ENCODE measurements around the gene KCNIP2. TPM values are rescaled to one million over a fixed set of nuclear protein-coding genes. Genes with fewer than 3 reads are reported as not detected.
A peak's percentile ranks its signal among the peaks of the same experiment; 100 is the strongest.

KCNIP2 gene
- 1 to 10 TPM in 1 of 4 donors, under 1 TPM in 2, not detected in 1; 0.33 to 2.4 (median 0.39) TPM for total RNA-seq

- Histone ChIP-seq H3K27ac (no peak within 1 kb of the TSS), H3K4me1 (peaks cover 21 to 39% of the 10 kb centered on the region in 2 donors), H3K9me3 (no peaks in the 10 kb centered on the region), H3K36me3 (peaks cover 0 to 14% of the 10 kb centered on the region in 2 donors), H3K4me3 (peak within 1 kb of the TSS in 1 of 4 donors; percentile 13), H3K27me3 (no peaks in the 10 kb centered on the region)
- TF ChIP-seq CTCF (IDR thresholded peaks at IDR 0.05 in 4 of 5, conservative IDR thresholded peaks at IDR 0.05 in 1 of 5) (peak; percentile 22 to 50 (median 30)), POLR2A (IDR thresholded peaks at IDR 0.05) (no peak)
- no peak for DNase-seq
- in situ Hi-C loops (cut with MboI; ENCODE audit: low sequenced_read_pairs in 4 of 4), result loop anchor here in 1 of 4 donors (10.0 kb wide), 1 partner anchor 231 kb away; no protein-coding TSS in a partner anchor
- no peak for ATAC-seq
- intact Hi-C loops (cut with DNase I; ENCODE audit: low total_unique reads), result no loop called here
Observed at GRCh38 chr10:101843032-101844021, at the start of gene KCNIP2. Gene KCNIP2, minus strand, starts transcription at chr10:101843800. Its CDS starts 232 bp downstream, at chr10:101843568.

GRCh38 chr10:101892782-101893391, 49.3 kb upstream of the KCNIP2 start:
- intact Hi-C loops (cut with DNase I; ENCODE audit: low total_unique reads) (no loop called here), in situ Hi-C loops (cut with MboI; ENCODE audit: low sequenced_read_pairs in 4 of 4) (loop anchor here in 2 of 4 donors (5.0 to 10.0 kb wide), 2 partner anchors 112 to 119 kb away; no protein-coding TSS in a partner anchor)
- Histone ChIP-seq H3K4me1 (peaks cover 20 to 27% of the 10 kb centered on the region in 2 donors), H3K9me3 (no peaks in the 10 kb centered on the region), H3K4me3 (no peak overlapping the region), H3K27me3 (no peaks in the 10 kb centered on the region), H3K27ac (no peak overlapping the region), H3K36me3 (no peaks in the 10 kb centered on the region)
- peak in 1 of 2 donors; percentile 39 for ATAC-seq
- DNase-seq, result no peak
- TF ChIP-seq CTCF (IDR thresholded peaks at IDR 0.05 in 4 of 5, conservative IDR thresholded peaks at IDR 0.05 in 1 of 5), result no peak
- TF ChIP-seq POLR2A (IDR thresholded peaks at IDR 0.05), result no peak

- intact Hi-C loops (cut with DNase I; ENCODE audit: low total_unique reads) (loop anchor here (1.0 to 5.0 kb wide), 3 partner anchors 49 to 183 kb away; no protein-coding TSS in a partner anchor), in situ Hi-C loops (cut with MboI; ENCODE audit: low sequenced_read_pairs in 4 of 4) (loop anchor here in 2 of 4 donors (5.0 to 10.0 kb wide), 2 partner anchors 115 to 123 kb away; no protein-coding TSS in a partner anchor)
- Histone ChIP-seq H3K4me3 (no peak overlapping the region), H3K4me1 (peaks cover 12 to 13% of the 10 kb centered on the region in 2 donors), H3K27me3 (no peaks in the 10 kb centered on the region), H3K27ac (no peak overlapping the region), H3K36me3 (no peaks in the 10 kb centered on the region), H3K9me3 (no peaks in the 10 kb centered on the region)
- peak; percentile 25 to 68 for DNase-seq
- no peak for TF ChIP-seq POLR2A (IDR thresholded peaks at IDR 0.05)
- TF ChIP-seq CTCF (IDR thresholded peaks at IDR 0.05 in 4 of 5, conservative IDR thresholded peaks at IDR 0.05 in 1 of 5), result peak; percentile 75 to 84 (median 75)
- ATAC-seq, result peak; percentile 55 to 68
Observed at GRCh38 chr10:101889256-101890210, 45.9 kb upstream of the KCNIP2 start.

Data from gastrocnemius medialis (tissue), 4 donors.